ENCODE measurements around the gene SUCLA2.
A peak's percentile ranks its signal among the peaks of the same experiment; 100 is the strongest.

SUCLA2 gene

DNA sequence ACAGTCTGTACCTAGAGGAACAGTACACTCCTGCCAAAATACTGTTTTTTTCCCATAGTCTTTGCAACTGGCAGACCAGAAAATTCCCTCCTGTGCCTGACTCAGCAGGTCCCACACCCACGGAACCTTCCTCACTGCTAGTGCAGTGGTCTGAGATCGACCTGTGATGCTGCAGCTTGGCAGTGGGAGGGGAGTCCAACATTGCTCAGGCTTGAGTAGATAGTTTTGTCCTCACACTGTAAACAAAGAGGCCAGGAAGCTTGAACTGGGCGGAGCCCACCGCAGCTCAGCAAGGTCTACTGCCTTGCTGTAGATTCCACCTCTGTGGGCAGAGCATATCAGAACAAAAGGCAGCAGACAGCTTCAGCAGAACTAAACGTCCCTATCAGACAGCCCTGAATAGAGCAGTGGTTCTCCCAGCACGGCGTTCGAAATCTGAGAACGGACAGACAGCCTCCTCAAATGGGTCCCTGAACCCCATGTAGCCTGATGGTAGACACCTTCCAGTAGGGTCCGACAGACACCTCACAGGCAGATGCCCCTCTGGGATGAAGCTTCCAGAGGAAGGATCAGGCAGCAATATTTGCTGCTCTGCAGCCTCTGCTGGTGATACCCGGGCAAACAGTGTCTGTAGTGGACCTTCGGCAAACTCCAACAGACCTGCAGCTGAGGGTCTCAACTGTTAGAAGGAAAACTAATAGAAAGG, 92.7 kb downstream of the SUCLA2 start:
- peak; percentile 53 for DNase-seq (ENCODE audit: low read depth, low spot score)
- no peak overlapping the region for H3K27ac ChIP-seq

GRCh38 chr13:47904891-47905290, 96.2 kb downstream of the SUCLA2 start:
- no peak for DNase-seq (ENCODE audit: low read depth, low spot score)
- no peak overlapping the region for H3K27ac ChIP-seq

DNA sequence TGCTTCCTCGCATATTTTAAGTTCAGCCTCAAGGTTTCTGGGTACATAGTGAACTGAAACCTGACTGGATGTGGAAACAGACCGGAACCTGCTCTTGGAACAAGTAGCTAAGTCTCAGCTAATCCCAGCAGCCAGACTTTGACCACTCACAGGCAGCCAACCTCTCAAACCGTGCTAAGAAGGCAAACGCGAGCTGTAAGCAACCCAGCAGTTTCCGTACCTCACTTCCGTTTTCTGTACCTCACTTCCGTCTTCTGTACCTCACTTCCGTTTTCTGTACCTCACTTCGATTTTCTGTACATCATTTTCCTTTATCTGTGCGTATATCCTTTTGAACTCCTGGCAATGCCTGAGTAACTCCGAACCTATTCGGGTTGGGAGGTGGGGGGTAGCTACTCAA, 96.8 kb downstream of the SUCLA2 start:
- no peak overlapping the region for H3K27ac ChIP-seq
- DNase-seq (ENCODE audit: low read depth, low spot score) = no peak

DNA sequence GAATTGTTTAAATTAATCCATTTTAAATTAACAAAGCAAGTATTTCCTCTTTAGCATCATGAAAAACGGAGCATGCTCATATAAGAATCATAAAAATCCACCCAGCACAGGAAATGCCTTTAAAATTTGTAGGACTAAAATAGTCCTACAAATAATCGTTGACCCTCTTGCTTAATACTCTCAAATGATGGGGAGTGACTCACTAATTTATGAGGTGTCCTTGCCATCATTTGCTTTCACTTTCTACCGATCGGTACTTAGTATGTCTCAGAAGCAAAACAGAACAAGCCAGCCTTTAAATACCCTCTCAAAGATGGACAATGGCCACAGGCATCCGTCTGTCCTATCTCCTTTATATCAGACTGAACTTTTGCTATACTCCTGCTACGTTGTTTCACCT, 97.2 kb downstream of the SUCLA2 start:
- no peak overlapping the region for H3K27ac ChIP-seq
- no peak for DNase-seq (ENCODE audit: low read depth, low spot score)

DNA sequence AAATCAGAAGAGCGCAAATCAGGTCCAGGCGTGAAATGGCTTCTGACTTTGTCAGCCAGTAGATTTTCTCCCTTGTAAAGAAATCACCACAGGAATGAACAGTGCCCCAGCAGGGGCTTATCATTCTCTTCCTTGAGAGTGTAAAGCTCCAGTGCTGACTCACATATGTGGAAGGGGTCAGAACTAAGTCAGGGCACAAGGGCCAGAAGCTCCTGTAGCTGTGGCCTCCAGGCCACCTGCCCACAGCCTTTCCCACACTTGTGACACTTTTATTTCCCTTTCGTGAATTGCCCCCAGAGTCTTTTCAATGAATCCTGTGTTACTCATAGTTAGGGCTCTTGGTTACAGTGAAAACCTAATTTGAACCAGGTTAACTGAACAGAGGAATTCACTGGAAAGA, 99.6 kb downstream of the SUCLA2 start:
- H3K27ac ChIP-seq = no peak overlapping the region
- DNase-seq (ENCODE audit: low read depth, low spot score) = no peak

- H3K27ac ChIP-seq = no peak overlapping the region
- no peak for DNase-seq (ENCODE audit: low read depth, low spot score)
Measured at GRCh38 chr13:47898080-47898479, 103.0 kb downstream of the SUCLA2 start.

DNA sequence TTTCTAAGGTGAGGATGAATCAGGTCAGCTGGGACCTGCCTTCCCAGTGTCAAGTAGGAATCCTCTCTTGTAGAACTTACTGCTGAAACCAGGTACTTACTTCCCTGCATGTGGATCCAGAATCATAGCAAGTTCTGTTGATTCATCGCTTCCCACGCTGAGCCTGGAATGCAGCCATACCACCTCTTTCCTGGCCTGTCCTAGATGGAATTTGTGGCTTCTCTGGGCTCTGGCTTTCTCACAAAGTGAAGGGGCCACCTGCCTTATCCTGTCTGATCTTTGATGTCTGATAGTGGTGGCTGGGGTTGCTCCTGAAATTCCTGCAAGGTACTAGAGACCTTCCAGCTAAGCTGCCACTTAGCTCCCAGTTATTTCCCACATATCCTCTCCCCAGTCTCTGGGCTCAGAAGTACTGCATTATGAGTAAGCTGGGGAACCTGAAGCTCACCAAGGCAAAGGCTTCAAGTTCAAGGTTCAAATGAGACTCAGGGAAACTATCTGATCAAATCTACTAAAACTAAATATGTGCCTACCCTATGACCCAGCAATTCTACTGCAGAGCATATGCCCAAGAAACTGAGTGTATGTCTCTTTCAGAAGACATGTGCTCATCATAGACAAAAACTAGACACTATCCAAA, 103.5 kb downstream of the SUCLA2 start:
- DNase-seq (ENCODE audit: low read depth, low spot score) = no peak
- H3K27ac ChIP-seq = no peak overlapping the region

GRCh38 chr13:47896546-47896945, 104.5 kb downstream of the SUCLA2 start:
- H3K27ac ChIP-seq = no peak overlapping the region
- DNase-seq (ENCODE audit: low read depth, low spot score) = no peak

GRCh38 chr13:47896111-47896510, 105.0 kb downstream of the SUCLA2 start:
- no peak overlapping the region for H3K27ac ChIP-seq
- DNase-seq (ENCODE audit: low read depth, low spot score) = no peak

DNA sequence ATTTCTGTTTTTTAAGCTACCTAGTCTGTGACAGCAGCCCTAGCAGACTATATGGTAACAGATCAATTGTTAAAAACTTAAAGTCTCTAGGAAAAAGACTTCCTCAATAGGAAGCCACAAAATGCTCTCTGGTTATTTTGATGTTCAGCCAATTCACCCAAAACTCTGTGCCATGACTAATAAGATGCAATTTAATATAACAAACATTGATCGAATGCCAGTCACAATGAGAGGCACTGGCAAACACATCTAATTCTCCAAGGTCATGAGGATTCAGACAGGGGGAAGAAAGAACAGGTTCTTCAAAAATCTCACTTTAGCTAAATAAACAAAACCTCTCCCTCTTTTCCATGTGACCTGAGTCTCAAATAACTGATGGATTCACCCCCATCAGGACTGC, 107.5 kb downstream of the SUCLA2 start:
- no peak for DNase-seq (ENCODE audit: low read depth, low spot score)
- H3K27ac ChIP-seq = no peak overlapping the region

Measured in epithelial cell of prostate (primary cell).